HepG2 (cell line): ENCODE data around the gene ARHGAP30. TPM values are rescaled to one million over a fixed set of nuclear protein-coding genes. Genes with fewer than 3 reads are reported as not detected.

ENCODE experiments used
- ATAC-seq: fragments of 200-7000 bp; cut with Tn5 transposase; 3 replicates; pipeline ENCODE4 v1.9.1; 2020; ENCODE audit warnings: mild to moderate bottlenecking, moderate library complexity
- BruUV-seq: library from RNA; stranded (reverse); fragments of 400-500 nt; replicated peaks from 2 replicates; lab custom pipeline; 2021; lab: Mats Ljungman, UMichigan
- CTCF ChIA-PET: fragments of 300-600 bp; formaldehyde crosslinking; extraction: SDS; loops from one replicate; lab custom pipeline; 2021; ENCODE audit warnings: low total read pairs, inconsistent platforms, low intra/inter-chr PET ratio; lab: Yijun Ruan, JAX
- POLR2A ChIA-PET: fragments of 350-600 bp; sonication (Branson Sonifier 250); formaldehyde crosslinking; loops from one replicate; lab custom pipeline; 2020; ENCODE audit warnings: antibody characterized with exemption, inconsistent platforms; lab: Yijun Ruan, JAX
- DNase-seq: peaks from one replicate; pipeline ENCODE4 v3.0.0-alpha.2; 2015; ENCODE audit warnings: low spot score
- FAIRE-seq: peaks from 3 replicates; lab custom pipeline; 2011; peaks lifted over from hg19 to GRCh38; lab: Jason Lieb, UNC
- H2AFZ ChIP-seq: one replicate; pipeline ENCODE4 v1.6.1; 2011; ENCODE audit warnings: low read length, inconsistent platforms
- H3K27ac ChIP-seq: fragments of 300-600 bp; 3 replicates; pipeline ENCODE4 v1.8.0; 2011; ENCODE audit warnings: mixed run types, mild to moderate bottlenecking, mixed read lengths, low read length, inconsistent platforms; ENCODE audit not compliant: insufficient read depth; ENCODE audit errors: extremely low read length
- H3K27me3 ChIP-seq, 2 experiments: fragments of 200-600 bp in 1 of 2; 2 replicates in 1 of 2; 3 replicates in 1 of 2; pipeline versions ENCODE4 v1.6.0 to v1.8.0; 2011; ENCODE audit warnings: low read length in 2 of 2, mild to moderate bottlenecking in 2 of 2, moderate library complexity in 2 of 2, inconsistent platforms in 1 of 2; ENCODE audit not compliant: insufficient read depth in 2 of 2, control insufficient read depth in 1 of 2
- H3K36me3 ChIP-seq, 2 experiments: fragments of 200-600 bp in 1 of 2; replicated peaks in 1 of 2; 2 replicates in 1 of 2; 3 replicates in 1 of 2; pipeline versions ENCODE4 v1.5.1 to v1.8.0; 2011; ENCODE audit warnings: low read length in 2 of 2, inconsistent platforms in 1 of 2; ENCODE audit not compliant: insufficient read depth in 2 of 2, control insufficient read depth in 1 of 2
- H3K4me1 ChIP-seq: 2 replicates; pipeline ENCODE4 v1.5.1; 2012; ENCODE audit warnings: low read length, inconsistent platforms; ENCODE audit not compliant: insufficient read depth
- H3K4me2 ChIP-seq: 2 replicates; pipeline ENCODE4 v1.6.0; 2011; ENCODE audit warnings: low read depth, low read length, inconsistent platforms
- H3K4me3 ChIP-seq, 3 experiments: fragments of 200-600 bp in 1 of 3; sonication (generic), shearing (Covaris generic) in 1 of 3; replicated peaks in 1 of 3; 2 replicates each; pipeline ENCODE4 v1.5.1; 2011 to 2016; ENCODE audit warnings: low read length in 3 of 3, inconsistent platforms in 2 of 3, low read depth in 2 of 3, mild to moderate bottlenecking in 2 of 3, control low read depth in 1 of 3, mixed read lengths in 1 of 3; ENCODE audit not compliant: insufficient read depth in 1 of 3
- H3K79me2 ChIP-seq: one replicate; pipeline ENCODE4 v1.6.1; 2011; ENCODE audit warnings: low read length, inconsistent platforms; ENCODE audit not compliant: insufficient read depth
- H3K9ac ChIP-seq: 2 replicates; pipeline ENCODE4 v1.6.0; 2011; ENCODE audit warnings: mild to moderate bottlenecking, low read depth, low read length, inconsistent platforms; ENCODE audit not compliant: insufficient read depth
- H3K9me3 ChIP-seq: 2 replicates; pipeline ENCODE4 v1.5.1; 2012; ENCODE audit warnings: mild to moderate bottlenecking, low read length
- H4K20me1 ChIP-seq: 2 replicates; pipeline ENCODE4 v1.6.0; 2011; ENCODE audit warnings: inconsistent platforms, mild to moderate bottlenecking, low read length, moderate library complexity; ENCODE audit not compliant: insufficient read depth
- CREB1 ChIP-seq, 2 experiments: fragments of 450-650 bp in 1 of 2; IDR thresholded peaks; 2 replicates each; pipeline ENCODE4 v1.6.1; 2016 to 2017; ENCODE audit warnings: control low read depth in 1 of 2, mild to moderate bottlenecking in 1 of 2, missing compliant biosample characterization in 1 of 2, missing genetic modification characterization in 1 of 2
- MYPOP ChIP-seq: sonication (generic); formaldehyde crosslinking; IDR thresholded peaks from 2 replicates; pipeline ENCODE4 v1.8.1; 2023; ENCODE audit warnings: mild to moderate bottlenecking, moderate library complexity, missing genetic modification reagents
- NR2C2 ChIP-seq: sonication (generic); formaldehyde crosslinking; IDR thresholded peaks from 2 replicates; pipeline ENCODE4 v1.4.0; 2020; ENCODE audit warnings: missing genetic modification reagents, mild to moderate bottlenecking, moderate library complexity, borderline replicate concordance
- PLRG1 ChIP-seq: fragments of 450-650 bp; conservative IDR thresholded peaks from 2 replicates; pipeline ENCODE4 v1.6.1; 2016
- ZC3H13 ChIP-seq: sonication (generic); formaldehyde crosslinking; IDR thresholded peaks from 2 replicates; pipeline ENCODE4 v1.8.1; 2023; ENCODE audit warnings: mild to moderate bottlenecking, missing genetic modification reagents, moderate library complexity
- ZFP90 ChIP-seq: sonication (generic); formaldehyde crosslinking; IDR thresholded peaks from 2 replicates; pipeline ENCODE4 v1.8.0; 2022; ENCODE audit warnings: missing genetic modification reagents, mild to moderate bottlenecking, inconsistent platforms, borderline replicate concordance
- ZNF12 ChIP-seq: sonication (generic); formaldehyde crosslinking; IDR thresholded peaks from 2 replicates; pipeline ENCODE4 v1.5.0; 2020; ENCODE audit warnings: missing genetic modification reagents
- ZNF446 ChIP-seq: sonication (generic); formaldehyde crosslinking; IDR thresholded peaks from 2 replicates; pipeline ENCODE4 v1.5.0; 2020; ENCODE audit warnings: mild to moderate bottlenecking, missing genetic modification reagents
- ZNF549 ChIP-seq: sonication (generic); formaldehyde crosslinking; IDR thresholded peaks from 2 replicates; pipeline ENCODE4 v1.5.0; 2020; ENCODE audit warnings: missing genetic modification reagents
- ZNF629 ChIP-seq: sonication (generic); formaldehyde crosslinking; conservative IDR thresholded peaks from 2 replicates; pipeline ENCODE4 v1.5.0; 2020; ENCODE audit warnings: missing genetic modification reagents
- ZNF672 ChIP-seq: sonication (generic); formaldehyde crosslinking; IDR thresholded peaks from 2 replicates; pipeline ENCODE4 v1.8.1; 2022; ENCODE audit warnings: missing genetic modification reagents
- ZSCAN20 ChIP-seq: sonication (generic); formaldehyde crosslinking; IDR thresholded peaks from 2 replicates; pipeline ENCODE4 v1.4.0; 2020; ENCODE audit warnings: missing genetic modification reagents, mild to moderate bottlenecking, borderline replicate concordance
- WGBS: methylation state at CpG from one replicate; pipeline ENCODE4 v1.1.6; 2017; ENCODE audit warnings: low lambda C conversion rate; 5-methylcytosine and 5-hydroxymethylcytosine counted together
- in situ Hi-C: cut with HindIII; loops from 2 replicates; pipeline ENCODE4 v1.10.0; 2017; ENCODE audit warnings: low pct_unique_long_range_greater_than_20kb; ENCODE audit not compliant: extremely low pct_ligation_motif_present
- intact Hi-C: fragments of 100-400 bp; cut with micrococcal nuclease; formaldehyde crosslinking; loops from one replicate; pipeline ENCODE4 v1.10.0; 2022; ENCODE audit not compliant: unreplicated experiment
- polyA plus RNA-seq, 8 experiments: library from polyadenylated mRNA; depleted of rRNA in 3 of 8; stranded (reverse) in 7 of 8; unstranded in 1 of 8; fragments of >200 nt; fragmentation: Illumina TruSeq in 4 of 8; extraction: Trizol in 4 of 8; gene quantifications; 2 replicates each; pipeline versions ENCODE4 v1.2.1 to v1.2.3, GENCODE V29; 2011 to 2016; ENCODE audit warnings: low read depth in 4 of 8, missing spikeins in 1 of 8, mixed read lengths in 1 of 8; ENCODE audit not compliant: insufficient read depth in 1 of 8
- total RNA-seq, 5 experiments: library from RNA; depleted of rRNA; stranded (reverse); fragments of >200 nt; fragmentation: Illumina TruSeq; extraction: Trizol; gene quantifications; 2 replicates each; pipeline ENCODE4 v1.2.3, GENCODE V29; 2016; ENCODE audit warnings: low read depth in 1 of 5
- TF ChIP-seq, protein P1 (sequence below): sonication (generic); formaldehyde crosslinking; IDR thresholded peaks from 2 replicates; pipeline ENCODE4 v1.8.1; 2023; ENCODE audit warnings: mild to moderate bottlenecking, missing genetic modification reagents
- TF ChIP-seq, protein P2 (sequence below): sonication (generic); formaldehyde crosslinking; IDR thresholded peaks from 2 replicates; pipeline ENCODE4 v1.5.0; 2020; ENCODE audit warnings: mild to moderate bottlenecking, missing genetic modification reagents, moderate library complexity

ARHGAP30 gene
- total and polyA plus RNA-seq, 2 of the 13 experiments (the other 11 are each of a cell fraction or from before 2014, with no cell fraction given), result 0.13 to 0.20 TPM

GRCh38 chr1:161061419-161061818 lies 8.3 kb downstream of the ARHGAP30 start:
- ChIA-PET POLR2A (no interaction called here), CTCF (no interaction called here)
- 90% methylated on average over 4 of the region's 4 CpGs for WGBS

DNA sequence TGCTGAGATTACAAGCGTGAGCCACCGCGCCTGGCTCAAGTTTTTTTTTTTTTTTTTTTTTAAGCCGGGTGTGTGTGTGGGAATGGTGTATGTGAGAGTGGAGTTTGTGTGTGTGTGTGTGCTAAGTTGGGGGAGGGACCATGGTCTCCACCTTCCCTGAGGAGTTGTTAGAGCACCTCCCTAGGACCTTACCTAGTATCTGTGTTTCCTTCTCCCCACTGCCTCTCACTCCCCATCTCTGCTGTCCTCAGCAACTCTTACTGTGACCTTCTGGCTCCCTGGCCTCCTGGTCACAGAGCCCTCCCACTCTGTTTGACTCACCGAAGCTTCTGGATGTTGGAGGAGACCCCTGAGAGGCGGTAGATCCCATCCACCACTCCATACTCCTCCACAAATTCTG lies 10.4 kb downstream of the ARHGAP30 start:
- Histone ChIP-seq H3K79me2 (no peaks in the 10 kb centered on the region), H3K9me3 (no peaks in the 10 kb centered on the region), H3K27ac (no peak overlapping the region), H2AFZ (no peak overlapping the region), H3K9ac (no peak overlapping the region), H3K27me3 (no peaks in the 10 kb centered on the region), H4K20me1 (no peaks in the 10 kb centered on the region), H3K4me1 (no peaks in the 10 kb centered on the region), H3K4me2 (no peak overlapping the region), H3K36me3 (no peaks in the 10 kb centered on the region), H3K4me3 (no peak overlapping the region)
- ATAC-seq (no peak; the same call in 2 of the 3 replicates), FAIRE-seq (no peak), DNase-seq (no peak)
- ChIA-PET CTCF (no interaction called here), POLR2A (no interaction called here)
- in situ Hi-C loops, result no loop called here
- WGBS, result 36% methylated on average over 6 of the region's 6 CpGs
- no TSS peak for BruUV-seq
- intact Hi-C loops, result no loop called here
- TF ChIP-seq ZNF12 (CRISPR knock-in tag) (no peak), ZNF446 (CRISPR knock-in tag) (no peak), ZNF549 (CRISPR knock-in tag) (no peak), ZFP90 (CRISPR knock-in tag) (no peak), ZC3H13 (CRISPR knock-in tag) (no peak), CREB1 (IDR thresholded peaks at IDR 0.05) (no peak), CREB1 (CRISPR knock-in tag; IDR thresholded peaks at IDR 0.05) (no peak), ZSCAN20 (no peak), ZNF672 (CRISPR knock-in tag) (no peak), PLRG1 (no peak), MYPOP (CRISPR knock-in tag) (no peak)
- TF ChIP-seq, protein P1, sequence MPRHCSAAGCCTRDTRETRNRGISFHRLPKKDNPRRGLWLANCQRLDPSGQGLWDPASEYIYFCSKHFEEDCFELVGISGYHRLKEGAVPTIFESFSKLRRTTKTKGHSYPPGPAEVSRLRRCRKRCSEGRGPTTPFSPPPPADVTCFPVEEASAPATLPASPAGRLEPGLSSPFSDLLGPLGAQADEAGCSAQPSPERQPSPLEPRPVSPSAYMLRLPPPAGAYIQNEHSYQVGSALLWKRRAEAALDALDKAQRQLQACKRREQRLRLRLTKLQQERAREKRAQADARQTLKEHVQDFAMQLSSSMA (CRISPR knock-in tag), result no peak
- TF ChIP-seq, protein P2, sequence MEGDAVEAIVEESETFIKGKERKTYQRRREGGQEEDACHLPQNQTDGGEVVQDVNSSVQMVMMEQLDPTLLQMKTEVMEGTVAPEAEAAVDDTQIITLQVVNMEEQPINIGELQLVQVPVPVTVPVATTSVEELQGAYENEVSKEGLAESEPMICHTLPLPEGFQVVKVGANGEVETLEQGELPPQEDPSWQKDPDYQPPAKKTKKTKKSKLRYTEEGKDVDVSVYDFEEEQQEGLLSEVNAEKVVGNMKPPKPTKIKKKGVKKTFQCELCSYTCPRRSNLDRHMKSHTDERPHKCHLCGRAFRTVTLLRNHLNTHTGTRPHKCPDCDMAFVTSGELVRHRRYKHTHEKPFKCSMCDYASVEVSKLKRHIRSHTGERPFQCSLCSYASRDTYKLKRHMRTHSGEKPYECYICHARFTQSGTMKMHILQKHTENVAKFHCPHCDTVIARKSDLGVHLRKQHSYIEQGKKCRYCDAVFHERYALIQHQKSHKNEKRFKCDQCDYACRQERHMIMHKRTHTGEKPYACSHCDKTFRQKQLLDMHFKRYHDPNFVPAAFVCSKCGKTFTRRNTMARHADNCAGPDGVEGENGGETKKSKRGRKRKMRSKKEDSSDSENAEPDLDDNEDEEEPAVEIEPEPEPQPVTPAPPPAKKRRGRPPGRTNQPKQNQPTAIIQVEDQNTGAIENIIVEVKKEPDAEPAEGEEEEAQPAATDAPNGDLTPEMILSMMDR (CRISPR knock-in tag), result no peak

More at GRCh38 chr1:161061419-161061818, 8.3 kb downstream of the ARHGAP30 start:
- no peak overlapping the region for H3K4me2 ChIP-seq
- no peak for ATAC-seq
- no peak for DNase-seq
- no peak overlapping the region for H2AFZ ChIP-seq
- no peaks in the 10 kb centered on the region for H4K20me1 ChIP-seq
- BruUV-seq, result no TSS peak
- H3K4me3 ChIP-seq, result no peak overlapping the region
- in situ Hi-C loops, result no loop called here
- 0 out of 2 replicates have a peak, but pooled peaks have one; percentile 50 for TF ChIP-seq ZNF629 (CRISPR knock-in tag)
- no peak for TF ChIP-seq NR2C2
- H3K4me1 ChIP-seq, result no peaks in the 10 kb centered on the region
- no peak overlapping the region for H3K9ac ChIP-seq
- H3K79me2 ChIP-seq, result no peaks in the 10 kb centered on the region
- FAIRE-seq, result no peak
- no peak overlapping the region for H3K27ac ChIP-seq
- intact Hi-C loops, result no loop called here
- no peaks in the 10 kb centered on the region for H3K9me3 ChIP-seq
- no peaks in the 10 kb centered on the region for H3K27me3 ChIP-seq
- H3K36me3 ChIP-seq, result no peaks in the 10 kb centered on the region
